Measurements from ENCODE around the gene BEAN1. TPM values are rescaled to one million over a fixed set of nuclear protein-coding genes. Genes with fewer than 3 reads are reported as not detected.

The BEAN1 gene
- total and polyA plus RNA-seq, 9 of the 15 experiments (the other 6 are each of a cell fraction or from before 2014, with no cell fraction given): not detected

DNA sequence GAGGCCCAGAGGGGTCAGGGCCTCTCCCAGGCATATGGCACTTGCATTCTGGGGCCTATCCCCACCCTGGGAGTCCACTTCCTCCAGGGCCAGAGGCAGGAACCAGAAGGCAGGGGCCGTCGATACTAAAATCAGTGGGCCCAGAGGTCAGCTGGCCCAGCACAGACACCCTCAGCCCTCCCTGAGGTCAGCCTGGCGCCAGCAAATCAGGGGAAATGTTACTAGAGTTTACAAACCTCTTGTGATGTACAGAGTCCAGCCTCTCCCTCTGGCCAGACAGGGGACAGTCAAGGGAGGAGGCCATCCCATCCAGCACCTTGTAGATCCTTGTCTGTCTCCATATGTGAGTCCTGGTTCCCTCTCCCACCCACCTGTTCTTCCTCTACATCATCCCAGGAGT lies 49.8 kb upstream of the BEAN1 start:
- POLR2A ChIA-PET: no interaction called here
- CTCF ChIA-PET (ENCODE audit: low intra/inter-chr PET ratio): no interaction called here
- intact Hi-C loops (cut with micrococcal nuclease) (no loop called here), in situ Hi-C loops (cut with MboI) (no loop called here)
- DNase-seq (ENCODE audit: extremely low read depth in 1 of 4, low spot score in 3 of 4) (no peak), FAIRE-seq (no peak), ATAC-seq (no peak)
- Histone ChIP-seq H3K9me1 (ENCODE audit: control insufficient read depth, insufficient read depth, low read length) (no peaks in the 10 kb centered on the region), H3K4me1 (replicated peaks in 1 of 2; ENCODE audit: control insufficient read depth in 2 of 2, insufficient read depth in 2 of 2, low read length in 2 of 2) (no peaks in the 10 kb centered on the region), H3K9me3 (replicated peaks; ENCODE audit: control insufficient read depth, insufficient read depth, low read depth, low read length) (no peaks in the 10 kb centered on the region), H4K20me1 (replicated peaks; ENCODE audit: control insufficient read depth, insufficient read depth, low read length) (peaks cover 4% of the 10 kb centered on the region; the same call in 1 of the 2 replicates), H3K4me2 (ENCODE audit: insufficient read depth, low read length) (no peak overlapping the region), H2AFZ (ENCODE audit: low read depth, low read length) (no peak overlapping the region), H3K9ac (ENCODE audit: insufficient read depth in 1 of 2, low read depth in 2 of 2, low read length in 2 of 2) (no peak overlapping the region), H3K4me3 (no peak overlapping the region), H3K36me3 (ENCODE audit: control insufficient read depth, insufficient read depth, low read length) (no peaks in the 10 kb centered on the region), H3K27me3 (ENCODE audit: control insufficient read depth in 2 of 2, insufficient read depth in 2 of 2, low read length in 2 of 2) (peaks cover 4 to 6% of the 10 kb centered on the region in 2 experiments; a peak in 2 of 5 replicates), H3K27ac (ENCODE audit: extremely low read depth, low read depth, low read length) (no peak overlapping the region), H3K79me2 (ENCODE audit: control insufficient read depth, insufficient read depth, low read length) (no peaks in the 10 kb centered on the region)
- TF ChIP-seq STAG1 (CRISPR knock-in tag; IDR thresholded peaks at IDR 0.05; ENCODE audit: borderline replicate concordance) (no peak), ZNF232 (CRISPR knock-in tag; IDR thresholded peaks at IDR 0.05) (no peak), PHF20 (IDR thresholded peaks at IDR 0.05; ENCODE audit: partially characterized antibody) (no peak), RBM34 (IDR thresholded peaks at IDR 0.05; ENCODE audit: borderline replicate concordance, insufficient read depth, low read length) (no peak), SRF (CRISPR knock-in tag; IDR thresholded peaks at IDR 0.05) (no peak), TAF15 (IDR thresholded peaks at IDR 0.05; ENCODE audit: low read depth, low read length) (no peak)
- TF ChIP-seq, protein P1, sequence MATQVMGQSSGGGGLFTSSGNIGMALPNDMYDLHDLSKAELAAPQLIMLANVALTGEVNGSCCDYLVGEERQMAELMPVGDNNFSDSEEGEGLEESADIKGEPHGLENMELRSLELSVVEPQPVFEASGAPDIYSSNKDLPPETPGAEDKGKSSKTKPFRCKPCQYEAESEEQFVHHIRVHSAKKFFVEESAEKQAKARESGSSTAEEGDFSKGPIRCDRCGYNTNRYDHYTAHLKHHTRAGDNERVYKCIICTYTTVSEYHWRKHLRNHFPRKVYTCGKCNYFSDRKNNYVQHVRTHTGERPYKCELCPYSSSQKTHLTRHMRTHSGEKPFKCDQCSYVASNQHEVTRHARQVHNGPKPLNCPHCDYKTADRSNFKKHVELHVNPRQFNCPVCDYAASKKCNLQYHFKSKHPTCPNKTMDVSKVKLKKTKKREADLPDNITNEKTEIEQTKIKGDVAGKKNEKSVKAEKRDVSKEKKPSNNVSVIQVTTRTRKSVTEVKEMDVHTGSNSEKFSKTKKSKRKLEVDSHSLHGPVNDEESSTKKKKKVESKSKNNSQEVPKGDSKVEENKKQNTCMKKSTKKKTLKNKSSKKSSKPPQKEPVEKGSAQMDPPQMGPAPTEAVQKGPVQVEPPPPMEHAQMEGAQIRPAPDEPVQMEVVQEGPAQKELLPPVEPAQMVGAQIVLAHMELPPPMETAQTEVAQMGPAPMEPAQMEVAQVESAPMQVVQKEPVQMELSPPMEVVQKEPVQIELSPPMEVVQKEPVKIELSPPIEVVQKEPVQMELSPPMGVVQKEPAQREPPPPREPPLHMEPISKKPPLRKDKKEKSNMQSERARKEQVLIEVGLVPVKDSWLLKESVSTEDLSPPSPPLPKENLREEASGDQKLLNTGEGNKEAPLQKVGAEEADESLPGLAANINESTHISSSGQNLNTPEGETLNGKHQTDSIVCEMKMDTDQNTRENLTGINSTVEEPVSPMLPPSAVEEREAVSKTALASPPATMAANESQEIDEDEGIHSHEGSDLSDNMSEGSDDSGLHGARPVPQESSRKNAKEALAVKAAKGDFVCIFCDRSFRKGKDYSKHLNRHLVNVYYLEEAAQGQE (IDR thresholded peaks at IDR 0.05; ENCODE audit: borderline replicate concordance): no peak
- TF ChIP-seq, protein P1 (CRISPR knock-in tag; IDR thresholded peaks at IDR 0.05; ENCODE audit: low read depth): no peak
- TF ChIP-seq, protein P2, sequence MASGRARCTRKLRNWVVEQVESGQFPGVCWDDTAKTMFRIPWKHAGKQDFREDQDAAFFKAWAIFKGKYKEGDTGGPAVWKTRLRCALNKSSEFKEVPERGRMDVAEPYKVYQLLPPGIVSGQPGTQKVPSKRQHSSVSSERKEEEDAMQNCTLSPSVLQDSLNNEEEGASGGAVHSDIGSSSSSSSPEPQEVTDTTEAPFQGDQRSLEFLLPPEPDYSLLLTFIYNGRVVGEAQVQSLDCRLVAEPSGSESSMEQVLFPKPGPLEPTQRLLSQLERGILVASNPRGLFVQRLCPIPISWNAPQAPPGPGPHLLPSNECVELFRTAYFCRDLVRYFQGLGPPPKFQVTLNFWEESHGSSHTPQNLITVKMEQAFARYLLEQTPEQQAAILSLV (tag; IDR thresholded peaks at IDR 0.05): no peak
- TF ChIP-seq, protein P3, sequence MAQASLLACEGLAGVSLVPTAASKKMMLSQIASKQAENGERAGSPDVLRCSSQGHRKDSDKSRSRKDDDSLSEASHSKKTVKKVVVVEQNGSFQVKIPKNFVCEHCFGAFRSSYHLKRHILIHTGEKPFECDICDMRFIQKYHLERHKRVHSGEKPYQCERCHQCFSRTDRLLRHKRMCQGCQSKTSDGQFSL (CRISPR knock-in tag; IDR thresholded peaks at IDR 0.05): no peak
- TF ChIP-seq, protein P3 (tag; IDR thresholded peaks at IDR 0.05): no peak
- WGBS (ENCODE audit: insufficient coverage, low coverage, missing lambda C conversion rate): 4% methylated on average over 3 of the region's 3 CpGs
- BruUV-seq (replicated peaks): no TSS peak

All from K562 (cell line).